PFSK-1 (cell line): ENCODE data around the gene TRNP1.

Experiments
- FOXP2 ChIP-seq: optimal IDR thresholded peaks from 2 replicates; pipeline ENCODE3; 2011; ENCODE audit warnings: borderline replicate concordance, control low read depth, inconsistent platforms; ENCODE audit not compliant: insufficient read depth; ENCODE audit errors: extremely low read length, extremely low read depth
- POLR2AphosphoS5 ChIP-seq: IDR thresholded peaks from 2 replicates; pipeline ENCODE4 v1.6.1; 2012; ENCODE audit warnings: low read depth, mild to moderate bottlenecking, control low read depth, low read length, moderate library complexity
- REST ChIP-seq, 2 experiments: IDR thresholded peaks; 2 replicates each; pipeline versions ENCODE4 v1.6.1 to v1.8.0; 2011 to 2012; ENCODE audit warnings: low read depth in 2 of 2, low read length in 2 of 2, control low read depth in 1 of 2, inconsistent platforms in 1 of 2, mild to moderate bottlenecking in 1 of 2, moderate library complexity in 1 of 2; ENCODE audit not compliant: insufficient read depth in 1 of 2
- SIN3A ChIP-seq: IDR thresholded peaks from 2 replicates; pipeline ENCODE4 v1.6.1; 2012; ENCODE audit warnings: mild to moderate bottlenecking, low read length, moderate library complexity, borderline replicate concordance; ENCODE audit not compliant: insufficient read depth
- TAF1 ChIP-seq: IDR thresholded peaks from 2 replicates; pipeline ENCODE4 v1.6.1; 2012; ENCODE audit warnings: low read length, control low read depth, borderline replicate concordance; ENCODE audit not compliant: insufficient read depth

The TRNP1 gene

GRCh38 chr1:27006683-27007082 lies 13.2 kb downstream of the TRNP1 start:
- TF ChIP-seq REST (IDR thresholded peaks at IDR 0.05; ENCODE audit: insufficient read depth in 1 of 2, low read depth in 2 of 2, low read length in 2 of 2) (no peak), SIN3A (no peak), TAF1 (no peak), FOXP2 (no peak), POLR2AphosphoS5 (no peak)

DNA sequence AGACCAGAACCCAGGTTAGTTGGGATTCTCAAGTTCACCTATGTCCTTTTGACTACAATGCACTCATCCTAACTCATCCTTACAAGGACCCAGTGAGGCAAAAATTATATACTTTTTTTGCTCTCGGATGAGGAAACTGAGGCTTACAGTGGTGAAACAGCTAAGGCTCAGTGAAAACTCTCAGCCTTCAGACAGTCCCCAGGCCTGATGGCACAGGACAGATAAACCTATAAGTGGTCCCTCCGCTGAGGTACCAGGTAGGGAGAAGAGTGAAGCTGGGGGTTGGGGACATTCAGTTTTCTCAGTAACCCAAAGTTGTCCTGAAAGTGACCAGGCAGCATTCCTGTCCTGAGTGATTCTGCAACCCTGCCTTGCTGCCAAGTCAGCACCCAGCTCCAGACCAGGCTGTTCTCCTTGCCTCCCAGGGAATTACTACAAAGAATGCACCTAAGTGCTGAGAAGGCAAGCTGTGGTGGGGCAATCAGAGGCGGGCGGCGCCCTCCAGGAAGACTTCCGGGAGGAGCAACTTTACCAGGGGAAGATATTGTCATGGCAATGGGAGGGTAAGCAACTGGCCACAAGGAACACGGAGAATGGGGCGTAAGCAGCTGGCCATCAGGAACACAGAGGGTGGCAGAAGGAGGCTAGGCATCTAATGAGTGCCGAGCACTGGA lies 14.6 kb downstream of the TRNP1 start:
- TF ChIP-seq POLR2AphosphoS5: no peak
- TF ChIP-seq FOXP2: no peak
- TF ChIP-seq TAF1: no peak
- TF ChIP-seq REST (IDR thresholded peaks at IDR 0.05; ENCODE audit: insufficient read depth in 1 of 2, low read depth in 2 of 2, low read length in 2 of 2): no peak
- TF ChIP-seq SIN3A: no peak

GRCh38 chr1:27009601-27010197 lies 16.2 kb downstream of the TRNP1 start:
- TF ChIP-seq POLR2AphosphoS5 (no peak), SIN3A (no peak), FOXP2 (no peak), REST (IDR thresholded peaks at IDR 0.05; ENCODE audit: insufficient read depth in 1 of 2, low read depth in 2 of 2, low read length in 2 of 2) (no peak), TAF1 (no peak)

DNA sequence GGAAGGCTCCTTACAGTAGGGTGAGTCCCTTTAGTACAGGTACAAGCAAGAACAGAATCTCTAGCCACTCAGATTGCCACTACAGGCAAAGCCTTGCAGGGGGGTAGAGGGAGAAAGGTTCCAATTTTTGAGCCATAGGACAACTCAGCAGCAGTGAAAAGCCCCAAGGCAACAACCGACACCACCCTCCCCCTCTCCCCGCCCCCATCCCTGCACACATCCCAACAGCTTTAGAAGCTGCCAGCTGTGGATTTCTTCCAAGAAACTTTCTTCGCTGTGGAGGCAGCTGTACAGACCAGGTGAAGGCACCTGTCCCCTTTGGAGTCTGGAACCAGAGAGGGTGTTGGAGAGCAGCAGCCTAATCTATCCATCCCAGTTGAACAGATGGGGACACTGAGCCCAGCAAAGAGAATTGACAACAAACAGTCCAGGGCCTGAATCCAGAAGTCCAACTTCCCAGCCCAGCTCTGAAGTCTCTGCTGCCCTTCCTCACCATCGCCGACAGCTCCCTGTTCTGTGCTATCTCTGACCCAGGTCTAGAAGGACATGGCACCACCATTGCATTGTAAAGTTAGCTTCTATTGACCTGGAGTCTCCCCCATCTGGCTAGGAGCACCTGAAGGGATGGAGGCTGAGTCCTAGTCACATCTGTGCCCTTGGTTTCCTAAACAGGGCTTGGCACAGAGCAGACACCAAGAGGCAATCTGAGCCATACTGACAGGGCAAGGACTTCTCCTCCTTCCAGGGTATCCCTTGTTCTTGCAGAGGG lies 16.9 kb downstream of the TRNP1 start:
- TF ChIP-seq SIN3A (no peak), TAF1 (no peak), REST (IDR thresholded peaks at IDR 0.05; ENCODE audit: insufficient read depth in 1 of 2, low read depth in 2 of 2, low read length in 2 of 2) (no peak)
